OCI-LY1 (cell line): ENCODE measurements around the gene CSDE1.
A peak's percentile ranks its signal among the peaks of the same experiment; 100 is the strongest.

Experiments used
- H2AFZ ChIP-seq: fragments of 200-600 bp; sonication (generic), shearing (Covaris generic); 2 replicates; pipeline ENCODE4 v1.6.0; 2014; ENCODE audit warnings: antibody characterized with exemption, mild to moderate bottlenecking, low read length
- H3F3A ChIP-seq: fragments of 200-600 bp; sonication (generic), shearing (Covaris generic); 2 replicates; pipeline ENCODE4 v1.6.0; 2014; ENCODE audit warnings: mild to moderate bottlenecking, antibody characterized with exemption, low read length, moderate library complexity; ENCODE audit not compliant: insufficient read depth
- H3K27ac ChIP-seq: fragments of 200-600 bp; sonication (generic); 2 replicates; pipeline ENCODE4 v1.5.1; 2014; ENCODE audit warnings: low read length, mixed run types, mild to moderate bottlenecking, low read depth; ENCODE audit not compliant: poor library complexity, severe bottlenecking
- H3K27me3 ChIP-seq: fragments of 200-600 bp; sonication (generic); 2 replicates; pipeline ENCODE4 v1.6.0; 2014; ENCODE audit warnings: antibody characterized with exemption, mild to moderate bottlenecking, low read length, moderate library complexity; ENCODE audit not compliant: insufficient read depth
- H3K36me3 ChIP-seq: fragments of 200-600 bp; sonication (generic); 2 replicates; pipeline ENCODE4 v1.6.1; 2014; ENCODE audit warnings: mild to moderate bottlenecking, antibody characterized with exemption, low read length, moderate library complexity, mixed read lengths; ENCODE audit not compliant: insufficient read depth
- H3K4me1 ChIP-seq: fragments of 200-600 bp; sonication (generic); 2 replicates; pipeline ENCODE4 v1.5.1; 2014; ENCODE audit warnings: mild to moderate bottlenecking, low read length, moderate library complexity; ENCODE audit not compliant: insufficient read depth, severe bottlenecking
- H3K4me2 ChIP-seq: fragments of 200-600 bp; sonication (generic), shearing (Covaris generic); 2 replicates; pipeline ENCODE4 v1.6.1; 2014; ENCODE audit warnings: low read length
- H3K4me3 ChIP-seq: fragments of 200-600 bp; sonication (generic); 2 replicates; pipeline ENCODE4 v1.5.1; 2014; ENCODE audit warnings: low read length, low read depth, mild to moderate bottlenecking, mixed read lengths; ENCODE audit not compliant: poor library complexity, severe bottlenecking
- H3K79me2 ChIP-seq: fragments of 200-600 bp; shearing (Covaris generic); 2 replicates; pipeline ENCODE4 v1.6.1; 2016; ENCODE audit warnings: mixed run types, low read length, mixed read lengths; ENCODE audit not compliant: insufficient read depth
- H3K9ac ChIP-seq: fragments of 200-600 bp; sonication (generic), shearing (Covaris generic); 2 replicates; pipeline ENCODE4 v1.6.1; 2014; ENCODE audit warnings: mild to moderate bottlenecking, low read length, mixed read lengths
- H3K9me2 ChIP-seq: fragments of 200-600 bp; sonication (generic), shearing (Covaris generic); 2 replicates; pipeline ENCODE4 v1.6.1; 2014; ENCODE audit warnings: low read depth, mild to moderate bottlenecking, low read length, mixed read lengths
- H3K9me3 ChIP-seq: fragments of 200-600 bp; shearing (Covaris generic); 2 replicates; pipeline ENCODE4 v1.6.1; 2014; ENCODE audit warnings: low read length, mixed read lengths
- H4K20me1 ChIP-seq: fragments of 200-600 bp; sonication (generic), shearing (Covaris generic); 2 replicates; pipeline ENCODE4 v1.6.0; 2016; ENCODE audit warnings: mild to moderate bottlenecking, low read length; ENCODE audit not compliant: insufficient read depth
- EZH2 ChIP-seq: fragments of 200-600 bp; sonication (generic), shearing (Covaris generic); IDR thresholded peaks from 2 replicates; pipeline ENCODE4 v1.8.0; 2017; ENCODE audit warnings: borderline replicate concordance, mixed run types, mild to moderate bottlenecking, antibody characterized with exemption, low read length, moderate library complexity, mixed read lengths
- TF ChIP-seq, protein P1 (sequence below): fragments of 200-600 bp; sonication (generic), shearing (Covaris generic); IDR thresholded peaks from 2 replicates; pipeline ENCODE4 v1.5.1; 2017; ENCODE audit warnings: mild to moderate bottlenecking, antibody characterized with exemption, low read length, moderate library complexity, mixed read lengths

Gene CSDE1

DNA sequence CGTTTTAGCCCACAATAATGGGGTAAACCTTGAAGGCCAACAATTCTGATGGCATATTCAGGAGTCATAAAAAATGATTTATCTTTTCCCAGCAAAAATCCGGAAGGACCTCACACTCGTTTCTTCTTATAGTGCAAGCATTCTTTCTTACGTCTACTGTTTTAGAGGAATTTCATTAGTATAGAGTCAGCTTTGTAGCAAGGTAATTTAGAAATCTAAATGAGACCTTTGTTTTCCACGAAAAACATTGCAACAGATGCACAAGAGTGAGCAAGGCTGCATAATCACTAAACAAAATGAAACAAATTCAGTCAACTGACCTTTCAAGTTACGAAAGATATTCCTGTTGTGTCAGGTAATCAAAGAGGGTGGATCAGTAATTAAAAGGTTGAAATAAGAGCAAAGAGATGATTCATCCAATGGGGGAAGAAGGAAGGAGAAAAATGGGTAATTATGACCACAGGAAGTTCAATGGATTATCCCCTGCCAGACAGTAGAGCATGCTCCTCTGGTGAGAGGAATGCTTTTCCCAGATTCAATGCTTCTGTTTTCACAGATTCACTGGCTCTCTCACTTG is 560 bp upstream of the CSDE1 start:
- H3K27ac ChIP-seq = peak overlapping the region; percentile 94
- H3K4me3 ChIP-seq = peak overlapping the region; percentile 96
- peaks cover 39% of the 10 kb centered on the region for H3K79me2 ChIP-seq
- H2AFZ ChIP-seq = peak overlapping the region; percentile 85; the same call in 1 of the 2 replicates
- peak overlapping the region; percentile 99 for H3K9ac ChIP-seq
- H3K27me3 ChIP-seq = no peaks in the 10 kb centered on the region
- peaks cover 19% of the 10 kb centered on the region; the same call in 1 of the 2 replicates for H3K36me3 ChIP-seq
- H3K9me3 ChIP-seq = no peaks in the 10 kb centered on the region
- peaks cover 40% of the 10 kb centered on the region for H3K4me1 ChIP-seq
- no peaks in the 10 kb centered on the region for H3F3A ChIP-seq
- H4K20me1 ChIP-seq = no peaks in the 10 kb centered on the region
- H3K9me2 ChIP-seq = no peaks in the 10 kb centered on the region
- H3K4me2 ChIP-seq = peak overlapping the region; percentile 86
- TF ChIP-seq, protein P1, sequence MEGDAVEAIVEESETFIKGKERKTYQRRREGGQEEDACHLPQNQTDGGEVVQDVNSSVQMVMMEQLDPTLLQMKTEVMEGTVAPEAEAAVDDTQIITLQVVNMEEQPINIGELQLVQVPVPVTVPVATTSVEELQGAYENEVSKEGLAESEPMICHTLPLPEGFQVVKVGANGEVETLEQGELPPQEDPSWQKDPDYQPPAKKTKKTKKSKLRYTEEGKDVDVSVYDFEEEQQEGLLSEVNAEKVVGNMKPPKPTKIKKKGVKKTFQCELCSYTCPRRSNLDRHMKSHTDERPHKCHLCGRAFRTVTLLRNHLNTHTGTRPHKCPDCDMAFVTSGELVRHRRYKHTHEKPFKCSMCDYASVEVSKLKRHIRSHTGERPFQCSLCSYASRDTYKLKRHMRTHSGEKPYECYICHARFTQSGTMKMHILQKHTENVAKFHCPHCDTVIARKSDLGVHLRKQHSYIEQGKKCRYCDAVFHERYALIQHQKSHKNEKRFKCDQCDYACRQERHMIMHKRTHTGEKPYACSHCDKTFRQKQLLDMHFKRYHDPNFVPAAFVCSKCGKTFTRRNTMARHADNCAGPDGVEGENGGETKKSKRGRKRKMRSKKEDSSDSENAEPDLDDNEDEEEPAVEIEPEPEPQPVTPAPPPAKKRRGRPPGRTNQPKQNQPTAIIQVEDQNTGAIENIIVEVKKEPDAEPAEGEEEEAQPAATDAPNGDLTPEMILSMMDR = no peak
- no peak for TF ChIP-seq EZH2

DNA sequence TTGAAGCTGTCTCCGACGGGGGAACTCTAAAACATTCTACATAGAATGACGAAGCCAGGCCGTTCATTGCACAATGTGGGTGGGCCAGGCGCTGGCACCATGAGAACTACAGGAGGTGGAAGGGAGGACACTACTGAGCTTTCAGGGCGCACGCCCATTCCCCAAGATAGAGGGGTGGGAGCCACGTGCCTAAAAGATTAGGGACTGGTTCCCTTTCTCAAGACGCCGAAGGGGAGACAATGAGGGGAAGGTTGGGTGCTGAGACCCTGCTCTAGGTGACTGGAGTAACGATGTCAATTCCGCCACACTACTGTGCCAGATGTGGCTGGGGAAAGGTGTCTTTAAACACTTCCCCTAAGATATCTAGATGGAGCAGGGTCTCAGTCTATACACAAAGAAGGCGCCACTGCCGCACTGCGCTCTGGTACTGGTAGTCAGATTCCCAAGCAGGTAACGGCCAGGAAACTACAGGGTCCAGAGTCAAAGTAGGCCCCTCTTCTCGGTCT is 782 bp downstream of the CSDE1 start:
- peak overlapping the region; percentile 94 for H3K27ac ChIP-seq
- no peaks in the 10 kb centered on the region for H3K9me2 ChIP-seq
- H3K36me3 ChIP-seq = peaks cover 24% of the 10 kb centered on the region; the same call in 1 of the 2 replicates
- peaks cover 51% of the 10 kb centered on the region for H3K4me1 ChIP-seq
- H3K9ac ChIP-seq = peak overlapping the region; percentile 99
- H3K27me3 ChIP-seq = no peaks in the 10 kb centered on the region
- no peaks in the 10 kb centered on the region for H3K9me3 ChIP-seq
- H4K20me1 ChIP-seq = peaks cover 3% of the 10 kb centered on the region; the same call in 1 of the 2 replicates
- H3F3A ChIP-seq = no peaks in the 10 kb centered on the region
- peak overlapping the region; percentile 86 for H3K4me2 ChIP-seq
- peak overlapping the region; percentile 96 for H3K4me3 ChIP-seq
- TF ChIP-seq EZH2 = no peak
- TF ChIP-seq, protein P1 = no peak
- H3K79me2 ChIP-seq = peaks cover 53% of the 10 kb centered on the region
- H2AFZ ChIP-seq = no peak overlapping the region

DNA sequence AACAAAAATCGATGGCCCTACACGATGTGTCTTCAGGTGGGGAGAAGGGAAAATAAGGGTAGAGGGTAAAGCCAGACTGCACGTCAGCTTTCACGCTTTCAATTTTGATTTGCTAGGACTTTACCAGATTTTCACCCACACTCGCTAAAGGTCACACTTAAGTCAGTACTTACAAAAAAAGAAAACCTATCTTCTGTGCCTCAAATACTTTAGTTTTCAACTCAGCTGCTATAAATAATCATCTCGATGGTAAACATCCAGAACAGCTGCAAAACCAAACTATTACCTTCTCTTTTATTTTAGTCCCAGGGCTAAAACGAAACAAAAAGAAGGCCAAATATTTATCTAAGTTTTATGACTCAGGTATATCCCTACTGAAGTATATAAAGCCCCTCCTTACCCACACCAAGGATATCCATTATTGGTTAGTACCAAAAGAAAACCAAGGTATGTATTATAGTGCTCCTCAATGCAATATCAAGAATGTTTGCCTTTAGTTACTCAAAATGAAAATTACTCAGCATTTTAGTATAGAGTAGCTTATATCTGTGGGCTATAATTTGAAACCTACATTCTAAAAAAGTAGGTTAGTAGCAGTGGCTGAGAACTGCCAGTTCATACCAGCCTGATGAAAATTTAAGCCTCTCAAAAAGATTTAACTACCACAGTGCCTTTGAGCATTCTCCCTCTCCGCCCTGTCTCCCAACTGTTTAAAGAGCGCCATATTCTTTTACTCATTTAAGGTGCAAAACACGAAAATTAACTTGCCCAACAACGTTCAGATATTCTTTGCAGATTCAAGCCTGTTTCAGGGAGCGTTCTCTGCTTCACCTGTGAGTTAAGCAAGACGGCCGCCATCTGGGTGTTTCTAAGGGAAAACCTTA is 1.5 kb downstream of the CSDE1 start:
- peaks cover 31% of the 10 kb centered on the region; the same call in 1 of the 2 replicates for H3K36me3 ChIP-seq
- H4K20me1 ChIP-seq = peaks cover 8% of the 10 kb centered on the region
- H3K9me2 ChIP-seq = no peaks in the 10 kb centered on the region

More for the DNA sequence above, 1.5 kb downstream of the CSDE1 start:
- H3K4me3 ChIP-seq = peak overlapping the region; percentile 96
- H3K9me3 ChIP-seq = no peaks in the 10 kb centered on the region
- peak overlapping the region; percentile 94 for H3K27ac ChIP-seq
- H3F3A ChIP-seq = no peaks in the 10 kb centered on the region
- H3K4me1 ChIP-seq = peaks cover 57% of the 10 kb centered on the region
- TF ChIP-seq, protein P1 = no peak
- TF ChIP-seq EZH2 = no peak
- H3K4me2 ChIP-seq = peak overlapping the region; percentile 86
- peak overlapping the region; percentile 99 for H3K9ac ChIP-seq
- H3K27me3 ChIP-seq = no peaks in the 10 kb centered on the region
- H3K79me2 ChIP-seq = peaks cover 60% of the 10 kb centered on the region
- no peak overlapping the region for H2AFZ ChIP-seq
